Chondrocyte (in vitro differentiated cells): ENCODE measurements around the gene RNF214. TPM values are rescaled to one million over a fixed set of nuclear protein-coding genes. Genes with fewer than 3 reads are reported as not detected.

Experiments
- DNase-seq: peaks from one replicate; pipeline ENCODE4 v3.0.0; 2021; ENCODE audit warnings: mixed read lengths, low spot score
- H3K27ac Mint-ChIP-seq: one replicate; pipeline ENCODE4 v1.8.0; 2021; ENCODE audit warnings: mild to moderate bottlenecking, moderate library complexity, mixed read lengths; ENCODE audit not compliant: unreplicated experiment
- H3K27me3 Mint-ChIP-seq: 2 replicates; pipeline ENCODE4 v1.8.0; 2021; ENCODE audit warnings: low read depth, mixed read lengths
- H3K36me3 Mint-ChIP-seq: 2 replicates; pipeline ENCODE4 v1.8.0; 2021; ENCODE audit warnings: low read depth, mixed read lengths
- H3K4me1 Mint-ChIP-seq: 2 replicates; pipeline ENCODE4 v1.8.0; 2021; ENCODE audit warnings: low read depth, mild to moderate bottlenecking, mixed read lengths
- H3K4me3 Mint-ChIP-seq: one replicate; pipeline ENCODE4 v1.8.0; 2021; ENCODE audit warnings: mild to moderate bottlenecking, moderate library complexity, mixed read lengths; ENCODE audit not compliant: unreplicated experiment
- H3K9me3 Mint-ChIP-seq: 2 replicates; pipeline ENCODE4 v1.8.0; 2021; ENCODE audit warnings: low read depth, mixed read lengths
- CTCF ChIP-seq: fragments of 200-600 bp; sonication (generic); IDR thresholded peaks from 2 replicates; pipeline ENCODE4 v1.5.0; 2021; ENCODE audit warnings: antibody characterized with exemption, mild to moderate bottlenecking, moderate library complexity
- total RNA-seq: library from RNA; stranded (reverse); gene quantifications from 3 replicates; pipeline ENCODE4 v1.2.1, GENCODE V29; 2021

RNF214 gene
- total RNA-seq, 1 donor from 2014 or later = 24.7 TPM

GRCh38 chr11:117189941-117190544 lies 42.4 kb upstream of the RNF214 start:
- H3K27me3 Mint-ChIP-seq = no peaks in the 10 kb centered on the region
- H3K4me1 Mint-ChIP-seq = no peaks in the 10 kb centered on the region
- DNase-seq = peak; percentile 55
- no peak for TF ChIP-seq CTCF
- H3K36me3 Mint-ChIP-seq = peaks cover 17% of the 10 kb centered on the region
- no peak overlapping the region for H3K4me3 Mint-ChIP-seq
- H3K27ac Mint-ChIP-seq = no peak overlapping the region
- H3K9me3 Mint-ChIP-seq = no peaks in the 10 kb centered on the region

- H3K27ac Mint-ChIP-seq = no peak overlapping the region
- no peak for TF ChIP-seq CTCF
- no peaks in the 10 kb centered on the region for H3K27me3 Mint-ChIP-seq
- peaks cover 19% of the 10 kb centered on the region for H3K36me3 Mint-ChIP-seq
- H3K9me3 Mint-ChIP-seq = no peaks in the 10 kb centered on the region
- DNase-seq = peak; percentile 85
- H3K4me1 Mint-ChIP-seq = no peaks in the 10 kb centered on the region
- no peak overlapping the region for H3K4me3 Mint-ChIP-seq
These were observed 40.6 kb upstream of the RNF214 start for GRCh38 chr11:117191680-117192400.

GRCh38 chr11:117192401-117192875 lies 40.0 kb upstream of the RNF214 start:
- no peaks in the 10 kb centered on the region for H3K27me3 Mint-ChIP-seq
- H3K9me3 Mint-ChIP-seq = no peaks in the 10 kb centered on the region
- no peak overlapping the region for H3K27ac Mint-ChIP-seq
- no peak for DNase-seq
- TF ChIP-seq CTCF = no peak
- H3K36me3 Mint-ChIP-seq = peaks cover 15% of the 10 kb centered on the region
- H3K4me1 Mint-ChIP-seq = peaks cover 3% of the 10 kb centered on the region
- no peak overlapping the region for H3K4me3 Mint-ChIP-seq

GRCh38 chr11:117193130-117194020 lies 39.1 kb upstream of the RNF214 start:
- H3K9me3 Mint-ChIP-seq = no peaks in the 10 kb centered on the region
- TF ChIP-seq CTCF = no peak
- DNase-seq = peak; percentile 57
- no peaks in the 10 kb centered on the region for H3K27me3 Mint-ChIP-seq
- H3K4me1 Mint-ChIP-seq = peaks cover 12% of the 10 kb centered on the region
- H3K27ac Mint-ChIP-seq = peak overlapping the region; percentile 24
- no peak overlapping the region for H3K4me3 Mint-ChIP-seq
- peaks cover 15% of the 10 kb centered on the region for H3K36me3 Mint-ChIP-seq

- no peak overlapping the region for H3K27ac Mint-ChIP-seq
- H3K4me3 Mint-ChIP-seq = no peak overlapping the region
- H3K36me3 Mint-ChIP-seq = peaks cover 12% of the 10 kb centered on the region
- peaks cover 18% of the 10 kb centered on the region for H3K4me1 Mint-ChIP-seq
- no peaks in the 10 kb centered on the region for H3K9me3 Mint-ChIP-seq
- no peak for DNase-seq
- TF ChIP-seq CTCF = no peak
- no peaks in the 10 kb centered on the region for H3K27me3 Mint-ChIP-seq
These were observed 38.2 kb upstream of the RNF214 start for GRCh38 chr11:117194267-117194666.
